ENCODE results near the gene ALK.

The ALK gene

DNA sequence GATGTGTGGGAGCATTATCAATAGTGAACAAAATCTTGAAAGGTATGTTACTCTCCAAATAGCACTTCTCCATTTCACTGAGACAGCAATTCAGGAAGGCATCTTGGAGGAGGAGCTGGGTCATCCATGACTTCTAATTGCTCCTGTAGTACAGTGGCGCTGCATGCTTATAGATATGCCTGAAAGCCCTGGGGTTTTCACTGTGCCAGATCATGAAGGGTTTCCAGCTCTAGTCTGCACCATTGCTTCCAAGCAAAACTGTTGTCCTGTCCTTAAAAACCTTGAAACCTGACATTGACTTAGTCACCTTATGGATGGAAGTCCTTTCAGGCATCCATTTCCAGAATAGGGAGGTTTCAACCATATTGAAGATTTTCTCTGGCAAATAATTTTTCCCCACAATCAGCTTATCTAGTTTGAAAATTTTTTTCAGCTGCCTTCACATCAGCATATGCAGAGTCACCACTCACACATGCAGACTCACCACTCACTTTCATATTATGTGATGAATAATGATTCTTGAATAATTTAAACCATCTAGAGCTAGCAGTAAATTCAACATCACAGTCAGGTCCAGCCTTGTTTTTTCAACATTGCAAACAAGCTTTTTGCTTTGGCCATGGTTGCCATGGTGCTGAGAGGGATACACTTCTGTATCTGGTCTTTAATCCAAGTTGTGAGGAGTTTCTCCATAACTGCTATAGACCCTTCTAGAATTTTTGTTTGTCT is 509.0 kb downstream of the ALK start:
- TF ChIP-seq, protein P1, sequence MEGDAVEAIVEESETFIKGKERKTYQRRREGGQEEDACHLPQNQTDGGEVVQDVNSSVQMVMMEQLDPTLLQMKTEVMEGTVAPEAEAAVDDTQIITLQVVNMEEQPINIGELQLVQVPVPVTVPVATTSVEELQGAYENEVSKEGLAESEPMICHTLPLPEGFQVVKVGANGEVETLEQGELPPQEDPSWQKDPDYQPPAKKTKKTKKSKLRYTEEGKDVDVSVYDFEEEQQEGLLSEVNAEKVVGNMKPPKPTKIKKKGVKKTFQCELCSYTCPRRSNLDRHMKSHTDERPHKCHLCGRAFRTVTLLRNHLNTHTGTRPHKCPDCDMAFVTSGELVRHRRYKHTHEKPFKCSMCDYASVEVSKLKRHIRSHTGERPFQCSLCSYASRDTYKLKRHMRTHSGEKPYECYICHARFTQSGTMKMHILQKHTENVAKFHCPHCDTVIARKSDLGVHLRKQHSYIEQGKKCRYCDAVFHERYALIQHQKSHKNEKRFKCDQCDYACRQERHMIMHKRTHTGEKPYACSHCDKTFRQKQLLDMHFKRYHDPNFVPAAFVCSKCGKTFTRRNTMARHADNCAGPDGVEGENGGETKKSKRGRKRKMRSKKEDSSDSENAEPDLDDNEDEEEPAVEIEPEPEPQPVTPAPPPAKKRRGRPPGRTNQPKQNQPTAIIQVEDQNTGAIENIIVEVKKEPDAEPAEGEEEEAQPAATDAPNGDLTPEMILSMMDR (IDR thresholded peaks at IDR 0.05; ENCODE audit: borderline replicate concordance, extremely low read depth, low read length, poor library complexity, severe bottlenecking) = no peak
- TF ChIP-seq EZH2 (IDR thresholded peaks at IDR 0.05; ENCODE audit: borderline replicate concordance, low read depth, low read length, severe bottlenecking) = no peak
- no peaks in the 10 kb centered on the region for H3K36me3 ChIP-seq (ENCODE audit: insufficient read depth, low read length)
- DNase-seq (no peak), ATAC-seq (ENCODE audit: insufficient read depth, low read depth) (no peak)
- H2AFZ ChIP-seq (ENCODE audit: low read depth, low read length) = no peak overlapping the region
- H3K4me2 ChIP-seq (ENCODE audit: insufficient read depth, low read length) = no peak overlapping the region
- H3K79me2 ChIP-seq (ENCODE audit: insufficient read depth, low read length) = no peaks in the 10 kb centered on the region
- no peaks in the 10 kb centered on the region for H3K9me3 ChIP-seq (ENCODE audit: insufficient read depth, low read length, severe bottlenecking)
- no peaks in the 10 kb centered on the region for H3K27me3 ChIP-seq (ENCODE audit: insufficient read depth, low read length, poor library complexity)
- H3K27ac ChIP-seq (ENCODE audit: low read length) = no peak overlapping the region
- H3K9ac ChIP-seq (ENCODE audit: low read depth, low read length) = no peak overlapping the region
- H3K4me1 ChIP-seq (ENCODE audit: insufficient read depth, low read length) = no peaks in the 10 kb centered on the region
- H3K4me3 ChIP-seq (ENCODE audit: low read depth in 1 of 2, low read length in 2 of 2) = no peak overlapping the region
- H4K20me1 ChIP-seq (ENCODE audit: insufficient read depth, low read length) = no peaks in the 10 kb centered on the region

DNA sequence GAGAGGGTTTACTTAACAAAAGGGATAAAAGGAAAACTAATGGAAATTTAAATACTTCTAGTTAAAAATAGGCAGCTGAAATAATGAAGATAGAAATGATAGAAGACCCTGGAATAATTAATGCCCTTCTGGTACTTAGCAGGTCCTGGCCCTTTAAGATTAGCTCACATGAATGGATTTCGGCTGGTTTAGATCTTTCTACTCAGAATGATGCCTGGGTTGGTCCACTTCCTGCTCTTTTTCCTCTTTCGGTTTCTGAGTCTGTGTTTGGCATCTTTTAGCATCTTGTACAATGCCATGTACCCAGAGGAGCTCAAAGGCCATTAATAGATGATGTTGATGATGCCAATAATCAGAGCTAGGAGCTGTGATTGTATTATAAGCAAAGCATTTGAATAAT is 515.7 kb downstream of the ALK start:
- no peak for ATAC-seq (ENCODE audit: insufficient read depth, low read depth)

DNA sequence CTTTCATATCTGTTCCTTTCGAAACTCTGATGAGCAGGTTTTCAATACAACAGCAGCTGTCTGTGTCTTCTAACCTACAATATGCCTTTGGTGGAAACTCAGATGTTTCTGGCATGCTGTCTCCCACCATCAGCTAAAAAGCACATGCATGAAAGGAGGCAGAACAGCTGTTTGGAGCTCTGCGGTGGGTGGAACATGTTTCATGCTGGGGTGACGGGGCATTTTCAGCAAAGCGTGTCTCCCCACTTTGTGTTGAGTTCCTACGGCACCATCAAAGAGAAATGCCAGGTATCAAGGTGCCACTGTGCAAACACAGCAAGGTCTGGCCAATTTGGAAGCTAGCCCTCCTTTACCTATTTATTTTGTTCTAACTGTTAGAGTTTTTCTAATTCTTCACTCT is 516.1 kb downstream of the ALK start:
- H3K27ac ChIP-seq (ENCODE audit: low read length) = no peak overlapping the region
- no peaks in the 10 kb centered on the region for H4K20me1 ChIP-seq (ENCODE audit: insufficient read depth, low read length)
- peaks cover 3% of the 10 kb centered on the region for H3K27me3 ChIP-seq (ENCODE audit: insufficient read depth, low read length, poor library complexity)
- H3K4me3 ChIP-seq (ENCODE audit: low read depth in 1 of 2, low read length in 2 of 2) = no peak overlapping the region
- H3K4me2 ChIP-seq (ENCODE audit: insufficient read depth, low read length) = no peak overlapping the region
- no peak overlapping the region for H2AFZ ChIP-seq (ENCODE audit: low read depth, low read length)
- no peaks in the 10 kb centered on the region for H3K4me1 ChIP-seq (ENCODE audit: insufficient read depth, low read length)
- no peak overlapping the region for H3K9ac ChIP-seq (ENCODE audit: low read depth, low read length)
- H3K9me3 ChIP-seq (ENCODE audit: insufficient read depth, low read length, severe bottlenecking) = no peaks in the 10 kb centered on the region
- DNase-seq (no peak), ATAC-seq (ENCODE audit: insufficient read depth, low read depth) (no peak)
- H3K36me3 ChIP-seq (ENCODE audit: insufficient read depth, low read length) = no peaks in the 10 kb centered on the region
- no peaks in the 10 kb centered on the region for H3K79me2 ChIP-seq (ENCODE audit: insufficient read depth, low read length)
- no peak for TF ChIP-seq EZH2 (IDR thresholded peaks at IDR 0.05; ENCODE audit: borderline replicate concordance, low read depth, low read length, severe bottlenecking)

More for the DNA sequence above, 515.7 kb downstream of the ALK start:
- Histone ChIP-seq H3K9ac (ENCODE audit: low read depth, low read length) (no peak overlapping the region), H3K27ac (ENCODE audit: low read length) (no peak overlapping the region), H2AFZ (ENCODE audit: low read depth, low read length) (no peak overlapping the region), H3K4me2 (ENCODE audit: insufficient read depth, low read length) (no peak overlapping the region), H3K27me3 (ENCODE audit: insufficient read depth, low read length, poor library complexity) (peaks cover 3% of the 10 kb centered on the region), H3K4me3 (ENCODE audit: low read depth in 1 of 2, low read length in 2 of 2) (no peak overlapping the region), H3K36me3 (ENCODE audit: insufficient read depth, low read length) (no peaks in the 10 kb centered on the region), H3K4me1 (ENCODE audit: insufficient read depth, low read length) (no peaks in the 10 kb centered on the region), H3K79me2 (ENCODE audit: insufficient read depth, low read length) (no peaks in the 10 kb centered on the region), H4K20me1 (ENCODE audit: insufficient read depth, low read length) (no peaks in the 10 kb centered on the region), H3K9me3 (ENCODE audit: insufficient read depth, low read length, severe bottlenecking) (no peaks in the 10 kb centered on the region)
- TF ChIP-seq, protein P1 (IDR thresholded peaks at IDR 0.05; ENCODE audit: borderline replicate concordance, extremely low read depth, low read length, poor library complexity, severe bottlenecking) = no peak
- TF ChIP-seq EZH2 (IDR thresholded peaks at IDR 0.05; ENCODE audit: borderline replicate concordance, low read depth, low read length, severe bottlenecking) = no peak
- no peak for DNase-seq

DNA sequence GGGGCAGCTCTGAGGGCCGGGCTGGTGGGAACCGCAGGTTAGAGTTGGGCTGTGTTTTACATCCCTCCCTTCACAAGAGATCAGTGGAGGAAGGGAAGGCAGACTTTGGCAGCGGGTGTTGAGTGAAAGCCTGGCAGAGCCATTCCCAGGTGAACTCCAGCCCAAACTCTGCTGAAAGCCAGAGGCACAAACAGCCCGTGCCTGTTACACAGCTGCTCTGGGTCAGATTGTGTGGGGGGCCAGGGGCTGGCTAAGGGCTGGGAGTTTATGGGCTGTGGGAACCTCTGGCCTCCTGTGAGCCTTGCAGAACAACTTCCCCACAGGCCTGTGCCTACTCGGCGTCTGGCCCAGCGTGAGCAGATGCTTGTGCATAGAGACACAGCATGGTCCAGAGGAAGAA is 519.4 kb downstream of the ALK start:
- Histone ChIP-seq H3K4me3 (ENCODE audit: low read depth in 1 of 2, low read length in 2 of 2) (no peak overlapping the region), H3K36me3 (ENCODE audit: insufficient read depth, low read length) (no peaks in the 10 kb centered on the region), H3K9me3 (ENCODE audit: insufficient read depth, low read length, severe bottlenecking) (no peaks in the 10 kb centered on the region), H4K20me1 (ENCODE audit: insufficient read depth, low read length) (no peaks in the 10 kb centered on the region), H3K27ac (ENCODE audit: low read length) (no peak overlapping the region), H2AFZ (ENCODE audit: low read depth, low read length) (no peak overlapping the region), H3K79me2 (ENCODE audit: insufficient read depth, low read length) (no peaks in the 10 kb centered on the region), H3K9ac (ENCODE audit: low read depth, low read length) (no peak overlapping the region), H3K27me3 (ENCODE audit: insufficient read depth, low read length, poor library complexity) (peaks cover 3% of the 10 kb centered on the region), H3K4me1 (ENCODE audit: insufficient read depth, low read length) (no peaks in the 10 kb centered on the region), H3K4me2 (ENCODE audit: insufficient read depth, low read length) (no peak overlapping the region)
- no peak for ATAC-seq (ENCODE audit: insufficient read depth, low read depth)
- no peak for DNase-seq
- TF ChIP-seq EZH2 (IDR thresholded peaks at IDR 0.05; ENCODE audit: borderline replicate concordance, low read depth, low read length, severe bottlenecking) = no peak
- TF ChIP-seq, protein P1 (IDR thresholded peaks at IDR 0.05; ENCODE audit: borderline replicate concordance, extremely low read depth, low read length, poor library complexity, severe bottlenecking) = no peak

Measured in DND-41 (cell line).